HepG2 (cell line): ENCODE measurements around the gene BAHCC1. TPM values are rescaled to one million over a fixed set of nuclear protein-coding genes. Genes with fewer than 3 reads are reported as not detected.

Experiments used
- ARID2 ChIP-seq: sonication (generic); formaldehyde crosslinking; IDR thresholded peaks from 2 replicates; pipeline ENCODE4 v1.8.1; 2022; ENCODE audit warnings: mild to moderate bottlenecking, missing genetic modification reagents, borderline replicate concordance
- BHLHE40 ChIP-seq: IDR thresholded peaks from 2 replicates; pipeline ENCODE4 v1.6.1; 2011; ENCODE audit warnings: low read length, improper control_type of control experiment
- CBX2 ChIP-seq, 2 experiments: fragments of 200-600 bp in 1 of 2; sonication (generic); formaldehyde crosslinking in 1 of 2; IDR thresholded peaks; 2 replicates each; pipeline versions ENCODE4 v1.7.0 to v1.8.1; 2018 to 2022; ENCODE audit warnings: low read depth in 2 of 2, low read length in 1 of 2, mild to moderate bottlenecking in 1 of 2, missing genetic modification reagents in 1 of 2
- CBX5 ChIP-seq: sonication (generic); formaldehyde crosslinking; IDR thresholded peaks from 2 replicates; pipeline ENCODE4 v1.4.0; 2020; ENCODE audit warnings: missing genetic modification reagents, borderline replicate concordance
- CREB3 ChIP-seq: sonication (generic); formaldehyde crosslinking; IDR thresholded peaks from 2 replicates; pipeline ENCODE4 v1.5.0; 2020; ENCODE audit warnings: missing genetic modification reagents
- EHMT2 ChIP-seq: fragments of 200-600 bp; sonication (generic); IDR thresholded peaks from 2 replicates; pipeline ENCODE4 v1.7.0; 2017; ENCODE audit warnings: antibody characterized with exemption, low read depth, low read length, borderline replicate concordance
- FOXA3 ChIP-seq: IDR thresholded peaks from 2 replicates; pipeline ENCODE4 v1.6.1; 2016; ENCODE audit warnings: missing genetic modification reagents, missing compliant biosample characterization
- FOXP1 ChIP-seq, 2 experiments: fragments of 450-650 bp in 1 of 2; IDR thresholded peaks; 2 replicates each; pipeline ENCODE4 v1.6.1; 2017 to 2018; ENCODE audit warnings: antibody characterized with exemption in 1 of 2
- HDAC1 ChIP-seq: sonication (generic); formaldehyde crosslinking; IDR thresholded peaks from 2 replicates; pipeline ENCODE4 v1.5.1; 2020; ENCODE audit warnings: mild to moderate bottlenecking, missing genetic modification reagents
- HNF4G ChIP-seq, 2 experiments: sonication (generic) in 1 of 2; formaldehyde crosslinking in 1 of 2; IDR thresholded peaks; 2 replicates each; pipeline versions ENCODE4 v1.4.0 to v1.6.1; 2011 to 2020; ENCODE audit warnings: borderline replicate concordance in 2 of 2, low read depth in 2 of 2, mild to moderate bottlenecking in 2 of 2, low read length in 1 of 2, missing genetic modification reagents in 1 of 2, moderate library complexity in 1 of 2
- HNRNPL ChIP-seq: fragments of 200-400 bp; formaldehyde crosslinking; IDR thresholded peaks from 2 replicates; pipeline ENCODE4 v1.6.1; 2017; ENCODE audit warnings: mild to moderate bottlenecking, low read depth, low read length
- MATR3 ChIP-seq: sonication (generic); formaldehyde crosslinking; IDR thresholded peaks from 2 replicates; pipeline ENCODE4 v1.4.0; 2020; ENCODE audit warnings: missing genetic modification reagents
- RBFOX2 ChIP-seq: fragments of 200-400 bp; formaldehyde crosslinking; IDR thresholded peaks from 2 replicates; pipeline ENCODE4 v1.6.1; 2017; ENCODE audit warnings: low read depth, mild to moderate bottlenecking, low read length
- RNF2 ChIP-seq: fragments of 450-650 bp; conservative IDR thresholded peaks from 2 replicates; pipeline ENCODE4 v1.6.1; 2016; ENCODE audit warnings: low read depth
- SP5 ChIP-seq: IDR thresholded peaks from 2 replicates; pipeline ENCODE4 v1.6.1; 2016; ENCODE audit warnings: low read depth, borderline replicate concordance
- SYNCRIP ChIP-seq: fragments of 200-400 bp; formaldehyde crosslinking; IDR thresholded peaks from 2 replicates; pipeline ENCODE4 v1.6.1; 2018; ENCODE audit warnings: mild to moderate bottlenecking, low read depth, low read length; ENCODE audit not compliant: insufficient read depth
- TAF1 ChIP-seq: sonication (generic); formaldehyde crosslinking; IDR thresholded peaks from 2 replicates; pipeline ENCODE4 v1.4.0; 2020; ENCODE audit warnings: missing genetic modification reagents
- TCF7 ChIP-seq: sonication (generic); IDR thresholded peaks from 2 replicates; pipeline ENCODE4 v1.6.1; 2016; ENCODE audit warnings: antibody characterized with exemption, low read depth
- TOE1 ChIP-seq: sonication (generic); formaldehyde crosslinking; IDR thresholded peaks from 2 replicates; pipeline ENCODE4 v1.4.0; 2020; ENCODE audit warnings: mild to moderate bottlenecking, missing genetic modification reagents
- TRIM24 ChIP-seq: sonication (generic); formaldehyde crosslinking; IDR thresholded peaks from 2 replicates; pipeline ENCODE4 v1.8.0; 2022; ENCODE audit warnings: mild to moderate bottlenecking, missing genetic modification reagents
- ZBTB38 ChIP-seq: sonication (generic); formaldehyde crosslinking; IDR thresholded peaks from 2 replicates; pipeline ENCODE4 v1.5.1; 2020; ENCODE audit warnings: mild to moderate bottlenecking, missing genetic modification reagents
- ZBTB8A ChIP-seq: sonication (generic); formaldehyde crosslinking; IDR thresholded peaks from 2 replicates; pipeline ENCODE4 v1.4.0; 2020; ENCODE audit warnings: mild to moderate bottlenecking, low read depth, missing genetic modification reagents, borderline replicate concordance
- ZEB1 ChIP-seq: IDR thresholded peaks from 2 replicates; pipeline ENCODE4 v1.6.1; 2012; ENCODE audit warnings: mild to moderate bottlenecking, low read depth, inconsistent platforms; ENCODE audit not compliant: insufficient replicate concordance
- ZMYM4 ChIP-seq: sonication (generic); formaldehyde crosslinking; IDR thresholded peaks from 2 replicates; pipeline ENCODE4 v1.8.1; 2023; ENCODE audit warnings: mild to moderate bottlenecking, missing genetic modification reagents
- ZNF24 ChIP-seq: fragments of 450-650 bp; IDR thresholded peaks from 2 replicates; pipeline ENCODE4 v1.6.1; 2017; ENCODE audit warnings: antibody characterized with exemption, mild to moderate bottlenecking
- ZNF331 ChIP-seq: sonication (generic); formaldehyde crosslinking; IDR thresholded peaks from 2 replicates; pipeline ENCODE4 v1.4.0; 2020; ENCODE audit warnings: missing genetic modification reagents
- ZNF558 ChIP-seq: sonication (generic); formaldehyde crosslinking; IDR thresholded peaks from 2 replicates; pipeline ENCODE4 v1.9.0; 2022; ENCODE audit warnings: mild to moderate bottlenecking, missing genetic modification reagents, borderline replicate concordance
- polyA plus RNA-seq, 8 experiments: library from polyadenylated mRNA; depleted of rRNA in 3 of 8; stranded (reverse) in 7 of 8; unstranded in 1 of 8; fragments of >200 nt; fragmentation: Illumina TruSeq in 4 of 8; extraction: Trizol in 4 of 8; gene quantifications; 2 replicates each; pipeline versions ENCODE4 v1.2.1 to v1.2.3, GENCODE V29; 2011 to 2016; ENCODE audit warnings: low read depth in 4 of 8, missing spikeins in 1 of 8, mixed read lengths in 1 of 8; ENCODE audit not compliant: insufficient read depth in 1 of 8
- total RNA-seq, 5 experiments: library from RNA; depleted of rRNA; stranded (reverse); fragments of >200 nt; fragmentation: Illumina TruSeq; extraction: Trizol; gene quantifications; 2 replicates each; pipeline ENCODE4 v1.2.3, GENCODE V29; 2016; ENCODE audit warnings: low read depth in 1 of 5
- TF ChIP-seq, protein P1 (sequence below): sonication (generic); formaldehyde crosslinking; IDR thresholded peaks from 2 replicates; pipeline ENCODE4 v1.4.0; 2020; ENCODE audit warnings: missing genetic modification reagents

BAHCC1 gene
- total and polyA plus RNA-seq, 2 of the 13 experiments (the other 11 are each of a cell fraction or from before 2014, with no cell fraction given) = 1.4 to 1.7 TPM

GRCh38 chr17:81397314-81398175 lies 2.3 kb downstream of the BAHCC1 start (continued):
- 0 out of 2 replicates have a peak, but pooled peaks have one; percentile 69 for TF ChIP-seq HNRNPL
- TF ChIP-seq SYNCRIP = no peak
- no peak for TF ChIP-seq BHLHE40
- TF ChIP-seq ZBTB8A (CRISPR knock-in tag) = no peak; the same call in 1 of the 2 replicates
- TF ChIP-seq ZNF331 (CRISPR knock-in tag) = 0 out of 2 replicates have a peak, but pooled peaks have one; percentile 27
- 0 out of 2 replicates have a peak, but pooled peaks have one; percentile 9 for TF ChIP-seq FOXA3 (CRISPR knock-in tag)
- no peak for TF ChIP-seq CREB3 (CRISPR knock-in tag)
- no peak for TF ChIP-seq ZMYM4 (CRISPR knock-in tag)
- TF ChIP-seq HDAC1 (CRISPR knock-in tag) = peak; percentile 47
- no peak for TF ChIP-seq TOE1 (CRISPR knock-in tag)
- no peak for TF ChIP-seq ARID2 (CRISPR knock-in tag)
- no peak for TF ChIP-seq RBFOX2
- TF ChIP-seq FOXP1 (IDR thresholded peaks at IDR 0.05) = no peak
- TF ChIP-seq FOXP1 (CRISPR knock-in tag; IDR thresholded peaks at IDR 0.05) = peak; percentile 54; the same call in 1 of the 2 replicates
- no peak for TF ChIP-seq ZNF558 (CRISPR knock-in tag)
- no peak for TF ChIP-seq MATR3 (CRISPR knock-in tag)
- peak; percentile 94 for TF ChIP-seq TCF7
- no peak for TF ChIP-seq CBX5 (CRISPR knock-in tag)
- no peak for TF ChIP-seq EHMT2
- no peak for TF ChIP-seq ZBTB38 (CRISPR knock-in tag)
- TF ChIP-seq RNF2 = no peak
- TF ChIP-seq, protein P1, sequence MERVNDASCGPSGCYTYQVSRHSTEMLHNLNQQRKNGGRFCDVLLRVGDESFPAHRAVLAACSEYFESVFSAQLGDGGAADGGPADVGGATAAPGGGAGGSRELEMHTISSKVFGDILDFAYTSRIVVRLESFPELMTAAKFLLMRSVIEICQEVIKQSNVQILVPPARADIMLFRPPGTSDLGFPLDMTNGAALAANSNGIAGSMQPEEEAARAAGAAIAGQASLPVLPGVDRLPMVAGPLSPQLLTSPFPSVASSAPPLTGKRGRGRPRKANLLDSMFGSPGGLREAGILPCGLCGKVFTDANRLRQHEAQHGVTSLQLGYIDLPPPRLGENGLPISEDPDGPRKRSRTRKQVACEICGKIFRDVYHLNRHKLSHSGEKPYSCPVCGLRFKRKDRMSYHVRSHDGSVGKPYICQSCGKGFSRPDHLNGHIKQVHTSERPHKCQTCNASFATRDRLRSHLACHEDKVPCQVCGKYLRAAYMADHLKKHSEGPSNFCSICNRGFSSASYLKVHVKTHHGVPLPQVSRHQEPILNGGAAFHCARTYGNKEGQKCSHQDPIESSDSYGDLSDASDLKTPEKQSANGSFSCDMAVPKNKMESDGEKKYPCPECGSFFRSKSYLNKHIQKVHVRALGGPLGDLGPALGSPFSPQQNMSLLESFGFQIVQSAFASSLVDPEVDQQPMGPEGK (CRISPR knock-in tag) = peak; percentile 100
- TF ChIP-seq TAF1 (CRISPR knock-in tag) = peak; percentile 50
- no peak for TF ChIP-seq ZNF24
- peak; percentile 57; the same call in 1 of the 2 replicates for TF ChIP-seq HNF4G (IDR thresholded peaks at IDR 0.05; ENCODE audit: borderline replicate concordance, low read depth, low read length)
- no peak for TF ChIP-seq HNF4G (CRISPR knock-in tag; IDR thresholded peaks at IDR 0.05; ENCODE audit: borderline replicate concordance, low read depth)
- TF ChIP-seq TRIM24 = no peak
- peak; percentile 79 for TF ChIP-seq SP5 (CRISPR knock-in tag)
- TF ChIP-seq CBX2 (IDR thresholded peaks at IDR 0.05; ENCODE audit: low read depth, low read length) = peak; percentile 92
- TF ChIP-seq CBX2 (CRISPR knock-in tag; IDR thresholded peaks at IDR 0.05; ENCODE audit: low read depth) = peak; percentile 59; the same call in 1 of the 2 replicates
- peak; percentile 31 for TF ChIP-seq ZEB1
